ENCODE results near the gene BNIP3. TPM values are rescaled to one million over a fixed set of nuclear protein-coding genes. Genes with fewer than 3 reads are reported as not detected.

BNIP3 gene
- total and polyA plus RNA-seq, 2 donors (not counting 3 experiments of a cell fraction or from before 2014, with no cell fraction given): 51.4 to 53.3 TPM

DNA sequence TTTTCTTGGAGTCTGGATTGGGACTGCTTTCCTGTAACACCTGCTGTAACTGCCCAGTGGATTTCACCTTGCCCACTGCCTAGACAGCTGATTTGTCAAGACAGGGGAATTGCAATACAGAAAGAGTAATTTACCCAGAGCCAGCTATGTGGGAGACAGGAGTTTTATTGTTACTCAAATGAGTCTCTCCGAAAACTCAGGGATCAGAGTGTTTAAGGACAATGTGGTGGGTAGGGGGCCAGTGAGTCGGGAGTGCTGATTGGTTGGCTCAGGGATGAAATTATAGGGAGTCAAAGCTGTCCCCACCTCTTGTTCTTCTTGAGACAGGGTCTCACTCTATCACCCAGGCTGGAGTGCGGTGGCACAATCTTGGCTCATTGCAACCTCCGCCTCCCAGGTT is 25.2 kb upstream of the BNIP3 start:
- H3K27me3 ChIP-seq (ENCODE audit: control insufficient read depth in 2 of 2, insufficient read depth in 2 of 2, low read length in 2 of 2): peaks cover 10 to 12% of the 10 kb centered on the region in 2 experiments
- no peaks in the 10 kb centered on the region for H3K9me1 ChIP-seq (replicated peaks; ENCODE audit: control insufficient read depth, extremely low read depth, insufficient read depth, low read length)
- no peaks in the 10 kb centered on the region for H3K4me1 ChIP-seq (ENCODE audit: control insufficient read depth, extremely low read depth, insufficient read depth, low read length)
- H3K27ac ChIP-seq (ENCODE audit: insufficient read depth, low read depth, low read length): no peak overlapping the region
- H3K9me3 ChIP-seq (replicated peaks; ENCODE audit: control insufficient read depth, insufficient read depth, low read length): no peaks in the 10 kb centered on the region
- ChIA-PET POLR2A (no interaction called here), CTCF (interaction anchor here (1.9 kb wide), 1 partner anchor 16 kb away, joined by 10 read pairs; no protein-coding TSS in a partner anchor)
- H3K36me3 ChIP-seq (ENCODE audit: control insufficient read depth in 2 of 2, extremely low read depth in 1 of 2, insufficient read depth in 2 of 2, low read length in 2 of 2): no peaks in the 10 kb centered on the region
- no peaks in the 10 kb centered on the region for H3K79me2 ChIP-seq (ENCODE audit: control insufficient read depth, insufficient read depth, low read length)
- H3K4me2 ChIP-seq (ENCODE audit: insufficient read depth, low read length): no peak overlapping the region
- intact Hi-C loops (cut with micrococcal nuclease): no loop called here
- DNase-seq (ENCODE audit: low read depth, low spot score): no peak
- no peak overlapping the region for H3K4me3 ChIP-seq (replicated peaks in 1 of 3; ENCODE audit: insufficient read depth in 1 of 3, low read depth in 1 of 3, low read length in 3 of 3)
- no peak overlapping the region for H3K9ac ChIP-seq (replicated peaks; ENCODE audit: extremely low read depth, insufficient read depth, low read length)
- H4K20me1 ChIP-seq (replicated peaks; ENCODE audit: control insufficient read depth, extremely low read depth, insufficient read depth, low read length): no peaks in the 10 kb centered on the region
- no peak for FAIRE-seq
- no TSS peak for BruUV-seq (replicated peaks)
- dilution Hi-C loops (cut with MboI; ENCODE audit: extremely low pct_ligation_motif_present, low sequenced_read_pairs): no loop called here
- no peak overlapping the region for H2AFZ ChIP-seq (ENCODE audit: low read depth, low read length)
- TF ChIP-seq JUN (IDR thresholded peaks at IDR 0.05; ENCODE audit: borderline replicate concordance, insufficient read depth, insufficient read length, low read depth) (no peak), POLR2AphosphoS5 (IDR thresholded peaks at IDR 0.05; ENCODE audit: insufficient read depth, low read depth, low read length) (no peak), FOS (IDR thresholded peaks at IDR 0.05; ENCODE audit: borderline replicate concordance, insufficient read depth, low read length) (no peak), POLR2A (IDR thresholded peaks at IDR 0.05; ENCODE audit: low read depth, low read length) (no peak), GATA2 (IDR thresholded peaks at IDR 0.05; ENCODE audit: insufficient read depth, insufficient read length, low read depth, low read length) (no peak), EZH2 (IDR thresholded peaks at IDR 0.05; ENCODE audit: borderline replicate concordance, low read depth, low read length, severe bottlenecking) (no peak), MYC (IDR thresholded peaks at IDR 0.05; ENCODE audit: low read depth, low read length) (no peak)
- TF ChIP-seq, protein P1, sequence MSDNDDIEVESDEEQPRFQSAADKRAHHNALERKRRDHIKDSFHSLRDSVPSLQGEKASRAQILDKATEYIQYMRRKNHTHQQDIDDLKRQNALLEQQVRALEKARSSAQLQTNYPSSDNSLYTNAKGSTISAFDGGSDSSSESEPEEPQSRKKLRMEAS (IDR thresholded peaks at IDR 0.05; ENCODE audit: insufficient read depth, insufficient read length): no peak
- TF ChIP-seq, protein P2, sequence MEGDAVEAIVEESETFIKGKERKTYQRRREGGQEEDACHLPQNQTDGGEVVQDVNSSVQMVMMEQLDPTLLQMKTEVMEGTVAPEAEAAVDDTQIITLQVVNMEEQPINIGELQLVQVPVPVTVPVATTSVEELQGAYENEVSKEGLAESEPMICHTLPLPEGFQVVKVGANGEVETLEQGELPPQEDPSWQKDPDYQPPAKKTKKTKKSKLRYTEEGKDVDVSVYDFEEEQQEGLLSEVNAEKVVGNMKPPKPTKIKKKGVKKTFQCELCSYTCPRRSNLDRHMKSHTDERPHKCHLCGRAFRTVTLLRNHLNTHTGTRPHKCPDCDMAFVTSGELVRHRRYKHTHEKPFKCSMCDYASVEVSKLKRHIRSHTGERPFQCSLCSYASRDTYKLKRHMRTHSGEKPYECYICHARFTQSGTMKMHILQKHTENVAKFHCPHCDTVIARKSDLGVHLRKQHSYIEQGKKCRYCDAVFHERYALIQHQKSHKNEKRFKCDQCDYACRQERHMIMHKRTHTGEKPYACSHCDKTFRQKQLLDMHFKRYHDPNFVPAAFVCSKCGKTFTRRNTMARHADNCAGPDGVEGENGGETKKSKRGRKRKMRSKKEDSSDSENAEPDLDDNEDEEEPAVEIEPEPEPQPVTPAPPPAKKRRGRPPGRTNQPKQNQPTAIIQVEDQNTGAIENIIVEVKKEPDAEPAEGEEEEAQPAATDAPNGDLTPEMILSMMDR (IDR thresholded peaks at IDR 0.05; ENCODE audit: extremely low read depth in 1 of 2, insufficient read depth in 1 of 2, low read depth in 1 of 2, low read length in 2 of 2): no peak

Measured in endothelial cell of umbilical vein (primary cell).